ENCODE measurements around the gene CLNS1A.

GRCh38 chr11:77592727-77593126 lies 44.9 kb downstream of the CLNS1A start:
- TF ChIP-seq POLR2AphosphoS5 (IDR thresholded peaks at IDR 0.05) (no peak), CTCF (IDR thresholded peaks at IDR 0.05) (no peak), POLR2A (IDR thresholded peaks at IDR 0.05; ENCODE audit: low read depth) (no peak), EP300 (IDR thresholded peaks at IDR 0.05) (no peak)

All from esophagus muscularis mucosa (tissue), 4 donors.